Measurements from ENCODE around the gene OTOP2.
"Not testable (repeated sequence)": the region's sequence is repeated elsewhere in the genome, so short reads cannot be mapped to it uniquely, and the experiment has no call there.

- not testable (repeated sequence) for TF ChIP-seq CTCF (IDR thresholded peaks at IDR 0.05; ENCODE audit: low read length); EZH2 (IDR thresholded peaks at IDR 0.05; ENCODE audit: borderline replicate concordance, low read length)
Observed at GRCh38 chr17:74906214-74906793, 17.8 kb upstream of the OTOP2 start.
